ENCODE data around the gene TOX3.

Gene TOX3

GRCh38 chr16:52532384-52532783 is 14.6 kb downstream of the TOX3 start (continued):
- TF ChIP-seq REST (tag by site-specific recombination; IDR thresholded peaks at IDR 0.05) (no peak), ZBTB26 (tag by site-specific recombination; optimal IDR thresholded peaks at IDR 0.05) (no peak), ZNF202 (tag by site-specific recombination; IDR thresholded peaks at IDR 0.05; ENCODE audit: borderline replicate concordance) (no peak), GFI1B (tag by site-specific recombination; IDR thresholded peaks at IDR 0.05) (no peak), ZFP69B (tag by site-specific recombination; IDR thresholded peaks at IDR 0.05) (no peak), ZNF239 (tag by site-specific recombination; IDR thresholded peaks at IDR 0.05) (no peak), ZNF354C (tag by site-specific recombination; IDR thresholded peaks at IDR 0.05; ENCODE audit: borderline replicate concordance, low read depth) (no peak), SP2 (tag by site-specific recombination; IDR thresholded peaks at IDR 0.05) (no peak), CTCF (tag by site-specific recombination; IDR thresholded peaks at IDR 0.05) (no peak), ZNF843 (tag by site-specific recombination; IDR thresholded peaks at IDR 0.05) (no peak), ZNF302 (tag by site-specific recombination; IDR thresholded peaks at IDR 0.05; ENCODE audit: low read depth) (no peak)

GRCh38 chr16:52529226-52529625 is 17.7 kb downstream of the TOX3 start:
- H3K36me3 ChIP-seq (ENCODE audit: control insufficient read depth in 2 of 2, insufficient read depth in 1 of 2, low read length in 2 of 2): no peaks in the 10 kb centered on the region
- H3K27ac ChIP-seq (ENCODE audit: extremely low read depth, low read depth, low read length): no peak overlapping the region
- TF ChIP-seq ZNF560 (tag by site-specific recombination; IDR thresholded peaks at IDR 0.05; ENCODE audit: borderline replicate concordance) (no peak), KLF7 (tag by site-specific recombination; IDR thresholded peaks at IDR 0.05; ENCODE audit: borderline replicate concordance) (no peak), ZNF555 (tag by site-specific recombination; conservative IDR thresholded peaks at IDR 0.05) (no peak)
- H3K9me3 ChIP-seq (ENCODE audit: control insufficient read depth, insufficient read depth, low read depth, low read length): no peaks in the 10 kb centered on the region
- no peak overlapping the region for H3K4me3 ChIP-seq (ENCODE audit: low read depth, low read length)
- no peaks in the 10 kb centered on the region for H3K4me1 ChIP-seq (ENCODE audit: control insufficient read depth, insufficient read depth, low read length)
- ChIA-PET CTCF (interaction anchor here (1.3 kb wide), 1 partner anchor 12 kb away, joined by 6 read pairs; no protein-coding TSS in a partner anchor), POLR2A (no interaction called here)

- no peak for TF ChIP-seq KLF7 (tag by site-specific recombination; IDR thresholded peaks at IDR 0.05; ENCODE audit: borderline replicate concordance)
- TF ChIP-seq ZNF510 (tag by site-specific recombination; IDR thresholded peaks at IDR 0.05; ENCODE audit: insufficient replicate concordance): no peak
- no peak for TF ChIP-seq ZNF670 (tag by site-specific recombination; IDR thresholded peaks at IDR 0.05; ENCODE audit: low read depth)
- no peak for TF ChIP-seq ZSCAN16 (tag by site-specific recombination; IDR thresholded peaks at IDR 0.05)
- no peak for TF ChIP-seq SP2 (tag by site-specific recombination; IDR thresholded peaks at IDR 0.05)
- TF ChIP-seq ZNF692 (tag by site-specific recombination; IDR thresholded peaks at IDR 0.05): no peak
- TF ChIP-seq ZFP3 (tag by site-specific recombination; IDR thresholded peaks at IDR 0.05; ENCODE audit: low read depth): no peak
- TF ChIP-seq ZNF658 (tag by site-specific recombination; IDR thresholded peaks at IDR 0.05): no peak
- TF ChIP-seq PBX3 (CRISPR knock-in tag; IDR thresholded peaks at IDR 0.05): no peak
- ChIA-PET CTCF (interaction anchor here (1.3 kb wide), 1 partner anchor 13 kb away, joined by 6 read pairs; no protein-coding TSS in a partner anchor), POLR2A (no interaction called here)
- no peak overlapping the region for H3K4me3 ChIP-seq (ENCODE audit: low read depth, low read length)
- no peak overlapping the region for H3K27ac ChIP-seq (ENCODE audit: extremely low read depth, low read depth, low read length)
- H3K4me1 ChIP-seq (ENCODE audit: control insufficient read depth, insufficient read depth, low read length): no peaks in the 10 kb centered on the region
- H3K9me3 ChIP-seq (ENCODE audit: control insufficient read depth, insufficient read depth, low read depth, low read length): no peaks in the 10 kb centered on the region
- H3K36me3 ChIP-seq (ENCODE audit: control insufficient read depth in 2 of 2, insufficient read depth in 1 of 2, low read length in 2 of 2): no peaks in the 10 kb centered on the region
These were observed 18.4 kb downstream of the TOX3 start for GRCh38 chr16:52528393-52529065.

All from HEK293 (cell line).